Measurements from ENCODE around the gene RXFP1. TPM values are rescaled to one million over a fixed set of nuclear protein-coding genes. Genes with fewer than 3 reads are reported as not detected.

Gene RXFP1
- total RNA-seq, 1 experiment from 2014 or later: not detected

DNA sequence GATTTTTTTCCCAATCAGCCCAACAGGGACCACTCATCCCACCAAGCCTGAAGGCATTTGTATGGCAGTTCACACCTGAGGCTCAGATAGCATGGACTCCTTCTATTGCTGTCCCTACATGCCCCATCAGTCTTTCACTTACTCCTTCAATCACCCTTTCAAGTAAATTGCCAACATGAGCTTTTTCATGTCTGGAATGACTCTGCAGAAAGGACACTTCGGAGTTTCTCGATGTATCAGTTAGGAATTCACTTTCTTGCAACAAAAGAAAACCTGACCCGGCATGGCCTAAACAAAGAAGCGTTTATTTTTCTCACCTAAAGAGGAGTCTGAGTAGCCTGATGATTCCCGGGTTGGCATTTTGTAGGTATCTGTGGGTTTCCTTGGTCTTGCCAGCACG lies 38.6 kb downstream of the RXFP1 start:
- BruUV-seq (replicated peaks): no TSS peak
- Histone ChIP-seq H3K9me3 (ENCODE audit: low read depth, low read length, poor library complexity, severe bottlenecking) (no peaks in the 10 kb centered on the region), H3K27me3 (replicated peaks; ENCODE audit: insufficient read depth, low read depth, low read length, poor library complexity) (peaks cover 4% of the 10 kb centered on the region), H3K27ac (ENCODE audit: low read depth, low read length, poor library complexity, severe bottlenecking) (no peak overlapping the region), H3K36me3 (ENCODE audit: insufficient read depth, low read length, poor library complexity, severe bottlenecking) (no peaks in the 10 kb centered on the region), H3K4me3 (ENCODE audit: low read depth, low read length, poor library complexity, severe bottlenecking) (no peak overlapping the region), H3K4me1 (ENCODE audit: insufficient read depth, low read length, poor library complexity, severe bottlenecking) (no peaks in the 10 kb centered on the region)
- no peak for DNase-seq (ENCODE audit: low spot score)
- no peak for TF ChIP-seq EZH2 (IDR thresholded peaks at IDR 0.05; ENCODE audit: borderline replicate concordance, low read depth, low read length, poor library complexity, severe bottlenecking)
- TF ChIP-seq, protein P1, sequence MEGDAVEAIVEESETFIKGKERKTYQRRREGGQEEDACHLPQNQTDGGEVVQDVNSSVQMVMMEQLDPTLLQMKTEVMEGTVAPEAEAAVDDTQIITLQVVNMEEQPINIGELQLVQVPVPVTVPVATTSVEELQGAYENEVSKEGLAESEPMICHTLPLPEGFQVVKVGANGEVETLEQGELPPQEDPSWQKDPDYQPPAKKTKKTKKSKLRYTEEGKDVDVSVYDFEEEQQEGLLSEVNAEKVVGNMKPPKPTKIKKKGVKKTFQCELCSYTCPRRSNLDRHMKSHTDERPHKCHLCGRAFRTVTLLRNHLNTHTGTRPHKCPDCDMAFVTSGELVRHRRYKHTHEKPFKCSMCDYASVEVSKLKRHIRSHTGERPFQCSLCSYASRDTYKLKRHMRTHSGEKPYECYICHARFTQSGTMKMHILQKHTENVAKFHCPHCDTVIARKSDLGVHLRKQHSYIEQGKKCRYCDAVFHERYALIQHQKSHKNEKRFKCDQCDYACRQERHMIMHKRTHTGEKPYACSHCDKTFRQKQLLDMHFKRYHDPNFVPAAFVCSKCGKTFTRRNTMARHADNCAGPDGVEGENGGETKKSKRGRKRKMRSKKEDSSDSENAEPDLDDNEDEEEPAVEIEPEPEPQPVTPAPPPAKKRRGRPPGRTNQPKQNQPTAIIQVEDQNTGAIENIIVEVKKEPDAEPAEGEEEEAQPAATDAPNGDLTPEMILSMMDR (conservative IDR thresholded peaks at IDR 0.05; ENCODE audit: low read depth, low read length): no peak
- intact Hi-C loops (cut with micrococcal nuclease; ENCODE audit: unreplicated experiment): no loop called here
- ChIA-PET POLR2A (ENCODE audit: low non-redundant PET) (no interaction called here), CTCF (no interaction called here)

DNA sequence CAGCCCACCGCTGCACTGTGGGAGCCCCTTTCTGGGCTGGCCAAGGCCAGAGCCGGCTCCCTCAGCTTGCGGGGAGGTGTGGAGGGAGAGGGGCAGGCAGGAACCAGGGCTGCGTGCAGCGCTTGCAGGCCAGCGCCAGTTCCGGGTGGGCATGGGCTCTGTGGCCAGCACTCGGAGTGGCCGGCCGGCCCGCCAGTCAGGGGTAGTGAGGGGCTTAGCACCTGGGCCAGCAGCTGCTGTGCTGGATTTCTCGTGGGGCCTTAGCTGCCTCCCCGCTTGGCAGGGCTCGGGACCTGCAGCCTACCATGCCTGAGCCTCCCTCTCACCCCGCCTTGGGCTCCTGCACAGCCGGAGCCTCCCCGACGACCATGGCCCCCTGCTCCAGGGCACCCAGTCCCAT lies 45.2 kb downstream of the RXFP1 start:
- Histone ChIP-seq H3K36me3 (ENCODE audit: insufficient read depth, low read length, poor library complexity, severe bottlenecking) (no peaks in the 10 kb centered on the region), H3K4me1 (ENCODE audit: insufficient read depth, low read length, poor library complexity, severe bottlenecking) (no peaks in the 10 kb centered on the region), H3K27ac (ENCODE audit: low read depth, low read length, poor library complexity, severe bottlenecking) (no peak overlapping the region), H3K4me3 (ENCODE audit: low read depth, low read length, poor library complexity, severe bottlenecking) (no peak overlapping the region), H3K27me3 (replicated peaks; ENCODE audit: insufficient read depth, low read depth, low read length, poor library complexity) (no peaks in the 10 kb centered on the region), H3K9me3 (ENCODE audit: low read depth, low read length, poor library complexity, severe bottlenecking) (no peaks in the 10 kb centered on the region)
- ChIA-PET POLR2A (ENCODE audit: low non-redundant PET) (no interaction called here), CTCF (no interaction called here)
- intact Hi-C loops (cut with micrococcal nuclease; ENCODE audit: unreplicated experiment): no loop called here
- TF ChIP-seq, protein P1 (conservative IDR thresholded peaks at IDR 0.05; ENCODE audit: low read depth, low read length): no peak
- TF ChIP-seq EZH2 (IDR thresholded peaks at IDR 0.05; ENCODE audit: borderline replicate concordance, low read depth, low read length, poor library complexity, severe bottlenecking): no peak
- no peak for DNase-seq (ENCODE audit: low spot score)
- no TSS peak for BruUV-seq (replicated peaks)

DNA sequence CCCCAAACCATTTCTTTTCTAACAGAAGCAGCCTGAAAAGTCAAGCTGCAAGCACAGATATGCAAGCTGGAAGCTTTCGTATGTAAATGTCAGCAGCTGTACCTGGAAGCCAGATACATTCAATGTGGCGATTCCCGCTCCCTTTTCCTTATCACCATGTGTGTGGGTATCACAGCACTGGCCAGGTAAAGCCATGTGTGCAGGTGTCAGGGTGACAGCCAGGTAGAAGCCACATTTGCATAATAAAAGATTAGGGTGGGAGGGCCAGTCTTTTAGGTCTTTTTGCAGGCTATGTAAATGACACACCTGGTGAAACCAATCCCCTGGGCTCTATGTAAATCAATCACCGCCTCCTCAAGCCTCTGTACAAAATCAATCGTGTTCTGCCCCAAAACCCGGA lies 50.1 kb downstream of the RXFP1 start:
- TF ChIP-seq, protein P1 (conservative IDR thresholded peaks at IDR 0.05; ENCODE audit: low read depth, low read length): no peak
- no peak for TF ChIP-seq EZH2 (IDR thresholded peaks at IDR 0.05; ENCODE audit: borderline replicate concordance, low read depth, low read length, poor library complexity, severe bottlenecking)
- Histone ChIP-seq H3K4me3 (ENCODE audit: low read depth, low read length, poor library complexity, severe bottlenecking) (no peak overlapping the region), H3K27ac (ENCODE audit: low read depth, low read length, poor library complexity, severe bottlenecking) (no peak overlapping the region), H3K27me3 (replicated peaks; ENCODE audit: insufficient read depth, low read depth, low read length, poor library complexity) (no peaks in the 10 kb centered on the region), H3K4me1 (ENCODE audit: insufficient read depth, low read length, poor library complexity, severe bottlenecking) (no peaks in the 10 kb centered on the region), H3K9me3 (ENCODE audit: low read depth, low read length, poor library complexity, severe bottlenecking) (no peaks in the 10 kb centered on the region), H3K36me3 (ENCODE audit: insufficient read depth, low read length, poor library complexity, severe bottlenecking) (no peaks in the 10 kb centered on the region)
- BruUV-seq (replicated peaks): no TSS peak
- intact Hi-C loops (cut with micrococcal nuclease; ENCODE audit: unreplicated experiment): no loop called here
- no peak for DNase-seq (ENCODE audit: low spot score)
- ChIA-PET CTCF (no interaction called here), POLR2A (ENCODE audit: low non-redundant PET) (no interaction called here)
